IPS-15b (cell line): ENCODE measurements around the gene PAQR8.

Experiments
- H3K27me3 ChIP-seq: one replicate; pipeline ENCODE4 v1.6.1; 2013; ENCODE audit warnings: low read length; ENCODE audit not compliant: control insufficient read depth, insufficient read depth
- H3K36me3 ChIP-seq: one replicate; pipeline ENCODE4 v1.6.1; 2013; ENCODE audit warnings: low read length; ENCODE audit not compliant: control insufficient read depth, insufficient read depth
- H3K4me1 ChIP-seq: one replicate; pipeline ENCODE4 v1.6.1; 2013; ENCODE audit warnings: mild to moderate bottlenecking, low read length; ENCODE audit not compliant: control insufficient read depth, insufficient read depth
- H3K4me3 ChIP-seq: one replicate; pipeline ENCODE4 v1.5.1; 2013; ENCODE audit warnings: low read depth, low read length
- H3K9ac ChIP-seq: one replicate; pipeline ENCODE4 v1.6.1; 2013; ENCODE audit warnings: low read depth, mild to moderate bottlenecking, low read length
- H3K9me3 ChIP-seq: one replicate; pipeline ENCODE4 v1.6.1; 2013; ENCODE audit warnings: mild to moderate bottlenecking, low read length; ENCODE audit not compliant: control insufficient read depth, insufficient read depth

Gene PAQR8

GRCh38 chr6:52361945-52362442 lies at the start of gene PAQR8:
Gene PAQR8, plus strand, starts transcription at chr6:52362151. Its CDS starts 41,063 bp downstream, at chr6:52403214.
- H3K4me1 ChIP-seq = peaks cover 5% of the 10 kb centered on the region
- H3K9me3 ChIP-seq = no peaks in the 10 kb centered on the region
- H3K36me3 ChIP-seq = no peaks in the 10 kb centered on the region
- H3K27me3 ChIP-seq = peaks cover 17% of the 10 kb centered on the region
- peak within 1 kb of the TSS; percentile 70 for H3K9ac ChIP-seq
- peak within 1 kb of the TSS; percentile 95 for H3K4me3 ChIP-seq

GRCh38 chr6:52312461-52312860 lies 49.5 kb upstream of the PAQR8 start:
- Histone ChIP-seq H3K27me3 (peaks cover 3% of the 10 kb centered on the region), H3K9ac (no peak overlapping the region), H3K4me1 (no peaks in the 10 kb centered on the region), H3K4me3 (no peak overlapping the region), H3K9me3 (no peaks in the 10 kb centered on the region), H3K36me3 (no peaks in the 10 kb centered on the region)

GRCh38 chr6:52314752-52315151 lies 47.2 kb upstream of the PAQR8 start:
- H3K9ac ChIP-seq = no peak overlapping the region
- H3K9me3 ChIP-seq = no peaks in the 10 kb centered on the region
- H3K4me3 ChIP-seq = no peak overlapping the region
- H3K36me3 ChIP-seq = no peaks in the 10 kb centered on the region
- no peaks in the 10 kb centered on the region for H3K27me3 ChIP-seq
- no peaks in the 10 kb centered on the region for H3K4me1 ChIP-seq

- Histone ChIP-seq H3K4me3 (no peak overlapping the region), H3K36me3 (no peaks in the 10 kb centered on the region), H3K4me1 (no peaks in the 10 kb centered on the region), H3K27me3 (no peaks in the 10 kb centered on the region), H3K9me3 (no peaks in the 10 kb centered on the region), H3K9ac (no peak overlapping the region)
Observed at GRCh38 chr6:52317211-52317610, 44.7 kb upstream of the PAQR8 start.

GRCh38 chr6:52317841-52318581 lies 43.9 kb upstream of the PAQR8 start:
- Histone ChIP-seq H3K9ac (no peak overlapping the region), H3K4me1 (no peaks in the 10 kb centered on the region), H3K9me3 (no peaks in the 10 kb centered on the region), H3K27me3 (no peaks in the 10 kb centered on the region), H3K36me3 (no peaks in the 10 kb centered on the region), H3K4me3 (no peak overlapping the region)

- Histone ChIP-seq H3K36me3 (no peaks in the 10 kb centered on the region), H3K4me3 (no peak overlapping the region), H3K27me3 (no peaks in the 10 kb centered on the region), H3K9me3 (no peaks in the 10 kb centered on the region), H3K9ac (no peak overlapping the region), H3K4me1 (peaks cover 14% of the 10 kb centered on the region)
Observed at GRCh38 chr6:52324189-52324588, 37.8 kb upstream of the PAQR8 start.

GRCh38 chr6:52325695-52326471 lies 36.1 kb upstream of the PAQR8 start:
- H3K27me3 ChIP-seq = no peaks in the 10 kb centered on the region
- no peaks in the 10 kb centered on the region for H3K36me3 ChIP-seq
- no peaks in the 10 kb centered on the region for H3K9me3 ChIP-seq
- H3K4me3 ChIP-seq = peak overlapping the region; percentile 6
- H3K4me1 ChIP-seq = peaks cover 14% of the 10 kb centered on the region
- H3K9ac ChIP-seq = no peak overlapping the region

GRCh38 chr6:52326540-52327364 lies 35.2 kb upstream of the PAQR8 start:
- H3K4me1 ChIP-seq = peaks cover 14% of the 10 kb centered on the region
- no peak overlapping the region for H3K9ac ChIP-seq
- no peaks in the 10 kb centered on the region for H3K27me3 ChIP-seq
- H3K36me3 ChIP-seq = no peaks in the 10 kb centered on the region
- no peaks in the 10 kb centered on the region for H3K9me3 ChIP-seq
- H3K4me3 ChIP-seq = no peak overlapping the region

GRCh38 chr6:52328303-52328662 lies 33.7 kb upstream of the PAQR8 start:
- Histone ChIP-seq H3K9me3 (no peaks in the 10 kb centered on the region), H3K27me3 (no peaks in the 10 kb centered on the region), H3K9ac (no peak overlapping the region), H3K4me3 (no peak overlapping the region), H3K4me1 (peaks cover 17% of the 10 kb centered on the region), H3K36me3 (no peaks in the 10 kb centered on the region)

- no peaks in the 10 kb centered on the region for H3K27me3 ChIP-seq
- H3K9me3 ChIP-seq = no peaks in the 10 kb centered on the region
- H3K9ac ChIP-seq = no peak overlapping the region
- H3K4me1 ChIP-seq = peaks cover 17% of the 10 kb centered on the region
- no peaks in the 10 kb centered on the region for H3K36me3 ChIP-seq
- H3K4me3 ChIP-seq = no peak overlapping the region
Observed at GRCh38 chr6:52328729-52329128, 33.2 kb upstream of the PAQR8 start.

GRCh38 chr6:52330470-52330869 lies 31.5 kb upstream of the PAQR8 start:
- no peaks in the 10 kb centered on the region for H3K27me3 ChIP-seq
- peaks cover 15% of the 10 kb centered on the region for H3K4me1 ChIP-seq
- no peak overlapping the region for H3K9ac ChIP-seq
- no peaks in the 10 kb centered on the region for H3K9me3 ChIP-seq
- no peak overlapping the region for H3K4me3 ChIP-seq
- no peaks in the 10 kb centered on the region for H3K36me3 ChIP-seq
